HG02571 (cell line): Measurements from ENCODE around the gene FOXN3.
A peak's percentile ranks its signal among the peaks of the same experiment; 100 is the strongest.

Source experiments
- ATAC-seq: cut with Tn5 transposase; IDR thresholded peaks from one replicate; pipeline ENCODE4 v1.9.1; 2021; ENCODE audit warnings: mild to moderate bottlenecking, moderate library complexity; ENCODE audit not compliant: unreplicated experiment

FOXN3 gene

GRCh38 chr14:89365061-89365801 is 51.8 kb downstream of the FOXN3 start:
- peak; percentile 93 for ATAC-seq

- no peak for ATAC-seq
These were observed 52.7 kb downstream of the FOXN3 start for GRCh38 chr14:89364316-89364715.

- ATAC-seq: no peak
These were observed 56.8 kb downstream of the FOXN3 start for GRCh38 chr14:89360277-89360676.

- ATAC-seq: no peak
These were observed 57.4 kb downstream of the FOXN3 start for GRCh38 chr14:89359477-89360222.

- no peak for ATAC-seq
These were observed 59.3 kb downstream of the FOXN3 start for GRCh38 chr14:89357655-89358297.

- no peak for ATAC-seq
These were observed 60.1 kb downstream of the FOXN3 start for GRCh38 chr14:89356927-89357326.

GRCh38 chr14:89356496-89356895 is 60.5 kb downstream of the FOXN3 start:
- no peak for ATAC-seq

- ATAC-seq: no peak
These were observed 63.3 kb downstream of the FOXN3 start for GRCh38 chr14:89353766-89354113.

- ATAC-seq: no peak
These were observed 63.9 kb downstream of the FOXN3 start for GRCh38 chr14:89352976-89353765.

GRCh38 chr14:89351516-89352404 is 65.3 kb downstream of the FOXN3 start:
- ATAC-seq: no peak

GRCh38 chr14:89351221-89351515 is 65.9 kb downstream of the FOXN3 start:
- ATAC-seq: no peak

- no peak for ATAC-seq
These were observed 66.9 kb downstream of the FOXN3 start for GRCh38 chr14:89350152-89350551.

- no peak for ATAC-seq
These were observed 67.6 kb downstream of the FOXN3 start for GRCh38 chr14:89349171-89350008.

- ATAC-seq: no peak
These were observed 68.3 kb downstream of the FOXN3 start for GRCh38 chr14:89348722-89349121.

GRCh38 chr14:89347885-89348284 is 69.1 kb downstream of the FOXN3 start:
- ATAC-seq: no peak

- no peak for ATAC-seq
These were observed 72.1 kb downstream of the FOXN3 start for GRCh38 chr14:89344920-89345254.

- ATAC-seq: no peak
These were observed 73.7 kb downstream of the FOXN3 start for GRCh38 chr14:89343356-89343755.

GRCh38 chr14:89342049-89342448 is 75.0 kb downstream of the FOXN3 start:
- ATAC-seq: no peak
